ENCODE data around the gene PYGM.
"Not testable (repeated sequence)": the region's sequence is repeated elsewhere in the genome, so short reads cannot be mapped to it uniquely, and the experiment has no call there.

PYGM gene

GRCh38 chr11:64715110-64715509 is 44.7 kb downstream of the PYGM start:
- no peak for DNase-seq

GRCh38 chr11:64714666-64715065 is 45.1 kb downstream of the PYGM start:
- peak; percentile 35 to 62 for DNase-seq

- no peak for DNase-seq
Observed at GRCh38 chr11:64713781-64714363, 45.9 kb downstream of the PYGM start.

- DNase-seq: peak in 1 of 2 experiments; percentile 66
Observed at GRCh38 chr11:64713016-64713707, 46.6 kb downstream of the PYGM start.

GRCh38 chr11:64712430-64713015 is 47.3 kb downstream of the PYGM start:
- DNase-seq: no peak

- no peak for DNase-seq
Observed at GRCh38 chr11:64711956-64712362, 47.8 kb downstream of the PYGM start.

- DNase-seq: no peak
Observed at GRCh38 chr11:64711138-64711955, 48.4 kb downstream of the PYGM start.

GRCh38 chr11:64710418-64711137 is 49.2 kb downstream of the PYGM start:
- no peak for DNase-seq

- DNase-seq: no peak
Observed at GRCh38 chr11:64705501-64705900, 54.3 kb downstream of the PYGM start.

GRCh38 chr11:64703048-64703447 is 56.7 kb downstream of the PYGM start:
- DNase-seq: no peak

GRCh38 chr11:64701956-64702355 is 57.8 kb downstream of the PYGM start:
- DNase-seq: not testable (repeated sequence)

GRCh38 chr11:64698427-64698826 is 61.3 kb downstream of the PYGM start:
- no peak for DNase-seq

- no peak for DNase-seq
Observed at GRCh38 chr11:64697663-64698375, 62.0 kb downstream of the PYGM start.

All from NCI-H526 (cell line).